OCI-M1 (cell line): ENCODE measurements around the gene NKD2.
"Not testable (repeated sequence)": the region's sequence is repeated elsewhere in the genome, so short reads cannot be mapped to it uniquely, and the experiment has no call there.

Experiments used
- DNase-seq: peaks from one replicate; lab custom pipeline; 2025; lab: John Stamatoyannopoulos, UW

NKD2 gene

GRCh38 chr5:1013948-1014301 lies 5.3 kb downstream of the NKD2 start:
- no peak for DNase-seq

GRCh38 chr5:1014346-1014745 lies 5.7 kb downstream of the NKD2 start:
- no peak for DNase-seq

- DNase-seq = no peak
Observed at GRCh38 chr5:1014781-1015221, 6.2 kb downstream of the NKD2 start.

DNA sequence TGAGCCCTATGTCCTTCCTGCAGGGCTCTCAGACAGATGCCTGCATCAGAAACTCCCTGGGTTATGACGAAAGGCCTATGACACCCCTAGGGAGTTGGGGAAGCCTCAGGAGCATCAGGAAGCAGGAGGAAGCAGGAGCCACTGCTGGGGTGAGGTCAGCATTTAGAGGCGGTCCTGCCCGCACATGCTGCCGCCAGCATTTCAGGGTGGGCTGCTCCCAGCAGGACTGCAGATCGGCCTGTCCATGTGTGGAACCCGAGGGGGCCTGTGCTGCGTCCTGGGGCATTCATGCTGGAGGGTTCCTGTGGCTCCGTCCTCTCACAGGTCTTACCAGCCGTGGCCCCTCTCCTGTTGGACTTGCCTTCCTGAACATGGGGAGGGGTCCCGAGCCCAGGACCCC lies 6.9 kb downstream of the NKD2 start:
- DNase-seq = no peak

- DNase-seq = no peak
Observed at GRCh38 chr5:1016036-1016435, 7.4 kb downstream of the NKD2 start.

DNA sequence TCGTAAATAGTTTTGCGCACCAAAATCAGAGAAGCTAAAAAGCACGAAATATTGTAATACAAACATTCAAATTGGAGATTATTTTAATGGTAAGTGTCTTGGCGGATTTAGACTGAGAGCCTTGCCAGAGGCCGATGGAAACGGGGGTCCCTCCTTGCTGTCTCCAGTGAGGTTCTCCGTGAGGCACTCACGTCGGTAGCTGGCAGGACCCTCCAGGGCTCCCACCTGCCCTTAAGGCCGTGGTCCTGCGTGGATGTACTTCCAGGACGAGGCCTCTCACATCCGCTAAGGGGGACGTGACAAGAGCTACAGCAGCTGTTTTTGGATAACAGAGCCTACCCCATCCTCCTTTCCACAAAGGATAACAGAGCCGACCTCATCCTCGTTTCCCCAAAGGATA lies 7.9 kb downstream of the NKD2 start:
- no peak for DNase-seq

GRCh38 chr5:1017056-1017455 lies 8.5 kb downstream of the NKD2 start:
- no peak for DNase-seq

DNA sequence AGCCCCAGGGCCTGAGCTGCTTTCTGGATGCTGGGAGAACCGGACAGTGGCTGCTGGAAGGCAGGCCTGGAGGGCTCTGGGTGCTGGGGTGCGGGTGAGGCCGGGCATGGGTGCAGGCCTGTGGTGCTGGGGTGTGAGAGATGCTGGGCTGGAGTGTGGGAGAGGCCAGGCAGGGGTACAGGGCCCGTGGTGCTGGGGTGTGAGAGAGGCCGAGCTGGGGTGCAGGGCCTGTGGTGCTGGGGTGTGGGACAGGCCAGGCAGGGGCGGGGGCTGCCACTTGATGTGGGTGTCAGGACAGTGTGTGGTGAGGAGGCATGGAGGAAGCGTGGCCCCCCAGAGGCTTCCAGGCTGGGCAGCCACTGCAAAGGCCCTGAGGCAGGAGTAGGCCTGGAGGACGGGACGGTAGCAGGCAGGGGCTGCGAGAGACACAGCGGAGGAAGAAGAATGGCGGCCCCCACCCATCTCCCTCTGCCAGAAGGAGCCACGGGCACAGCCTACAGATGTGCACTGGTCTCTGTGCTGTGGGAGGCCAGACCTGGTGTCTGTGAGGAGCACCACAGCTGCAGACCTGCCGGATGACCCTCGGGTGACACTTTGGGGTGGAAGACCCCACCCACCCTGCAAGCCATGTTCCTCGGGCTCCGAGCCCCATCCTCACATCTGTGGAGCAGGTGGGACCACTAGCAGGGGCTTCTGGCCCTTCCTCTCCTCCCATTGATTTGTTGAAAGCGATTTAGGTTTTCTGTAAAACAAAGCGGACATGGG lies 9.3 kb downstream of the NKD2 start:
- no peak for DNase-seq

GRCh38 chr5:1018596-1018995 lies 10.0 kb downstream of the NKD2 start:
- DNase-seq = no peak

GRCh38 chr5:1019001-1019905 lies 10.7 kb downstream of the NKD2 start:
- no peak for DNase-seq

DNA sequence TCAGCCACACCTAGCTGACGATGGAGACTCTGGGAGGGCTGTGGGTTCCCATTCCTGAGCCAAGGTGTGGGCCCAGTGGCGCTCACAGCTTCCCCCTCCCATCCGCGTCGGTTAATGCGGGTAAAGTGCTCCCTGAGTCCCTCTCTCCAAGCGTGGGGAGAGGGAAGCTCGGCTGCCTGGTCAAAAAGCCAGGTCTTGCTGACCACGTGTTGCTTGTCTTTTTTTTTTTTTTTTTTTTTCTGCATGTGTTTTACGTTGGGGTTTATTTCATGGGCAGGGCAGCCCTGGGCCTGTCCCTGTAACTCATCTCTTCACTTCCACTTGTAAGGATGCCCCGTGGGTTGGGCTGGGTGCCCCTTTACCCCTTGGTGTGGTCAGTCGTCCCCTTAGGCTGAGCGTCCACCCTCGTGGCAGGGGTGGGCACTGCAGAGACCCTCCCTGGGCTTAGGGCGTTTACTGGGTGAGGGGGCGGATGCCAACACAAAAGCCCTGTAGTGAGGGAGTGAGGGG lies 11.9 kb downstream of the NKD2 start:
- no peak for DNase-seq

DNA sequence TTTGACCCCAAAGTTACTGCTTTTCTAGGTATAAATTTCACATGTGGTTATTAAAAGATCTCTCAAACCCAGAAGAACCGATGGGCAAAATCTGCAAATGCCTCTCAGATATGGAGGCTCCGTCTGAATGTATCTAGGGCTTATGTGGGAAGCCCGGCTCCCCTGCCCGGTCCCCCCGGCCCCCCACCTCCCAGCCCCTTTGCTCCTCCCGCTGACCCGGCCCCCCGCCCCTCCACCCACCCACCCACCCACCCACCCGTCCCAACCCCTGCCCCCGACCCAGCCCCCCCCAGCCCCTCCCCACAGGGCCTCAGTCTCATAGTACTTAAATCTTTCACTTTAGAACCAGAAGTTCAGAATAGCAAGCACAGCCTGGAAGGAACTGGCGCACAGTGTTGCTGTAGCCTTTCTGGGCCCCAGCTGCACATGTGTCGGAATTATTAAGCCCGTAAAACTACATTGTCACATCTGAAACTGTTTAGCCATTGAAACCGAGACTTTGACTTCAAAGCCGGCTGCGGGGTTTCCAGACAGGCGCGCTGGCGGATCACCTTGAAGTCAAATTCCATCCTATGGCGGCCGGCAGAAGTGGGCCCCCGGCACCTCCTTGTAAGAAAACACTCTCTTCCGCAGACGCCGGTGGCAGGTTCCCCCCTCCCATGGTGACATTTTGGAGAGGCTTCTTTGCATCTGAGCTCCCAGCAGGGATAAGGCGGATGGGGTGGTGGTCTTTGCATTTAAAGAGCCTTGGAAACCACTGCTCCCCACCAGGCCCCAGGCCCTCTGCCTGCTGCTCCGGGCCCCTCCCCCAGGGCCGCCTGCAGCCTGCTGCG lies 12.8 kb downstream of the NKD2 start:
- no peak for DNase-seq

DNA sequence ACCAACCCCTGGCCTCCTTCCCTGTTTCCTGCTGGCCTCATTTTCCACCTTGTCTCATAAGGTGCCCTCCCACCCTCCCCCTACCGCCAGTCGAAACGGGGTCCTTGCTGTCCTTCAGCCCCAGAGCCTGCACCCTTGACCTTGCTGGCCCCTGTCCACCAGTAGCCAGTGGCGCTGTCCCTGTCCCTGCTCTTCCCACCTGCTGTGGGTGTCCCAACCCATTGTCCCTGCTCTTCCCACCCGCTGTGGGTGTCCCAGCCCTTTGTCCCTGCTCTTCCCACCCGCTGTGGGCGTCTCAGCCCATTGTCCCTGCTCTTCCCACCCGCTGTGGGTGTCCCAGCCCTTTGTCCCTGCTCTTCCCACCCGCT lies 13.4 kb downstream of the NKD2 start:
- not testable (repeated sequence) for DNase-seq

- no peak for DNase-seq
Observed at GRCh38 chr5:1026700-1027621, 18.4 kb downstream of the NKD2 start.

- DNase-seq = no peak
Observed at GRCh38 chr5:1027631-1028441, 19.2 kb downstream of the NKD2 start.

DNA sequence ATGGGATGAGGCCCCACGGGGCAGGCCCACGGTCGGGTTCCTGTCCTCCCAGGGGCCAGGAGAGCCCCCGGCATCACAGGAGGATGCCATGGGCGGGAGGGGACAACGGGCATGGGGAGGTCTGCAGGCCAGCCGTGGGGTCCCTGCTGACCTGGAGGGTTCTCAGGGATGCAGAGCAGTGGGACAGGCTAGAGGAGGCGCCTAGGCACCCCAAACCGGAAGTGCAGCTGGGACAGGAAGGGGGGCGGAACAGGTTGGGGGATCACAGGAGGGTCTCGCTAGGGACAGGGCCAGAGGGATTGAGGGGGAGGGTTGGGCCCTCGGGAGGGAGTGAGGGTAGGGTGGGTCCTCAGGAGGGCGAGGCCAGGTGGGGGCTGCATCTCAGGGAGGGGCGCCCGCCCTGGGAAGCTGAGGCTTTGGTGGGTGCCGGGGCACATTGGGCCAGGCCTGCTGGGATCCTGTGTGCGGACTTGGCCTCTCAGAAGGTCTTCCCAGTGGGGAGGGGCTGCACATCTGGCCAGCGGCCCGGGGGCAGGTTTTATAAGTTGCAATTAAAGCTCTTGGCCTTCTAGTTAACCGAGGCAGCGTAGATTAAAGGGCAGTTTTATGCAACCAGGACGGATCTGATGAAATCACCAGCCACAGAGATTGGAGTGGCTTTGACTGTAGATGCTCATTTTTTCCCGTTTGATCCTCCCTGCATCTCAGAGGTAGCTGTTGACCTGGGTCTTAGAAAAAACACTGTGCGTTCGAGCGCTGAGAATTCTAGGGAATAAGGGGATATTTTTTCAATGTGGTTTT lies 20.1 kb downstream of the NKD2 start:
- DNase-seq = no peak

DNA sequence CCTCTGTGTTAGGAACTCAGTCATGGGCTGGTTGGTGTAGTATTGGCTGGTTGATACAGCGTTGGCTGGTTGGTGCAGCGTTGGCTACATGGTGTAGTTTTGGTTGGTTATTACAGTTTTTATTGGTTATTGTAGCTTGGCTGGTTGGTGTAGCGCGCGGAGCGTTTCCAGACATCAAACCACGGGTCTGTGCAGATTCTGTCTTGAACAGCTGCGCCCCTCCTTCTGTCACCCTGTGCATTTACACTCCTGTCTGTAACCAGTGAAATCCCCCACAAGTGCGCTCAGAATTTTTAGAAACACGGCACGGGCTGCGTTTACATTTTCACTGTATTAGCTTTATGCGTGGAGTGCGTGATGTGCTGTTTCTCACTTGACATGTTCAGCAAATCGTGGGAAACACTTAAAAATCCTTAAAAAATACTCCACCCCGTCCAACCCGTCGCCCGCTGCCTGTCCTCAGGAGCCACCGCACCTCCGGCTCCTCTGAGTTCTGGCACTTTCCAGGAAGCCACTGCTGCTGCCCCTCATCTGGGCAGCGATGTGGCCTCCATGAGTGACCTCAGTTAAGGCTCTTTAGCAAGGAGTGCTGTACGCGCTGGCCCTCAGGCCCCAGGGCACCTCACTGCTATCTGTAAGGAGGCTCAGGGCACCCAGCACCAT lies 20.8 kb downstream of the NKD2 start:
- no peak for DNase-seq

- no peak for DNase-seq
Observed at GRCh38 chr5:1029945-1030625, 21.5 kb downstream of the NKD2 start.
